ENCODE data around the gene RPH3AL.

The RPH3AL gene

GRCh38 chr17:351875-352420 is 659 bp downstream of the RPH3AL start:
- H3K36me3 ChIP-seq (ENCODE audit: control insufficient read depth in 1 of 2, insufficient read depth in 2 of 2, low read length in 2 of 2): no peaks in the 10 kb centered on the region
- no peaks in the 10 kb centered on the region for H3K79me2 ChIP-seq (ENCODE audit: control insufficient read depth, insufficient read depth, low read length, poor library complexity)
- peaks cover 10% of the 10 kb centered on the region for H3K9me3 ChIP-seq (ENCODE audit: insufficient read depth, low read depth, low read length)
- no peak overlapping the region for H3K4me3 ChIP-seq (ENCODE audit: low read depth, low read length)
- peak overlapping the region; percentile 35 for H3K4me2 ChIP-seq (ENCODE audit: low read length)
- H3K18ac ChIP-seq (ENCODE audit: low read length): peak overlapping the region; percentile 1
- H3K27me3 ChIP-seq (ENCODE audit: insufficient read depth, low read length): no peaks in the 10 kb centered on the region
- H2AFZ ChIP-seq (ENCODE audit: insufficient read depth, low read length, poor library complexity): peak overlapping the region; percentile 20
- H2BK5ac ChIP-seq (ENCODE audit: low read depth, low read length, poor library complexity): peak overlapping the region; percentile 4
- peaks cover 12% of the 10 kb centered on the region for H3K79me1 ChIP-seq (ENCODE audit: low read length)
- no peak overlapping the region for H3K14ac ChIP-seq (ENCODE audit: low read length)
- H2BK120ac ChIP-seq (ENCODE audit: insufficient read depth, low read length, poor library complexity): peak overlapping the region; percentile 14
- H4K12ac ChIP-seq (ENCODE audit: low read depth, low read length): no peak overlapping the region
- no CpG with 5 or more reads among the region's 19 CpGs for WGBS (ENCODE audit: extremely low coverage, insufficient coverage, insufficient read length)
- DNase-seq: no peak
- H4K8ac ChIP-seq (ENCODE audit: low read depth, low read length): peak overlapping the region; percentile 18
- no peak overlapping the region for H3K23ac ChIP-seq (ENCODE audit: low read length)
- H3K4me1 ChIP-seq (ENCODE audit: control insufficient read depth in 1 of 2, insufficient read depth in 2 of 2, low read length in 2 of 2): peaks cover 15 to 20% of the 10 kb centered on the region in 2 experiments
- no peak overlapping the region for H2AK5ac ChIP-seq (ENCODE audit: low read length)
- H4K91ac ChIP-seq (ENCODE audit: low read depth, low read length): peak overlapping the region; percentile 23
- H3K4ac ChIP-seq (ENCODE audit: low read depth, low read length): no peak overlapping the region
- no peak overlapping the region for H3K9ac ChIP-seq (ENCODE audit: low read length)
- H3K27ac ChIP-seq (ENCODE audit: low read depth, low read length): no peak overlapping the region
- no peak overlapping the region for H2BK12ac ChIP-seq (ENCODE audit: low read length)

- peaks cover 15 to 20% of the 10 kb centered on the region in 2 experiments for H3K4me1 ChIP-seq (ENCODE audit: control insufficient read depth in 1 of 2, insufficient read depth in 2 of 2, low read length in 2 of 2)
- no peak overlapping the region for H3K18ac ChIP-seq (ENCODE audit: low read length)
- no peak overlapping the region for H2AFZ ChIP-seq (ENCODE audit: insufficient read depth, low read length, poor library complexity)
- no peak overlapping the region for H4K12ac ChIP-seq (ENCODE audit: low read depth, low read length)
- no peak overlapping the region for H3K23ac ChIP-seq (ENCODE audit: low read length)
- H3K4me2 ChIP-seq (ENCODE audit: low read length): no peak overlapping the region
- H2AK5ac ChIP-seq (ENCODE audit: low read length): no peak overlapping the region
- H3K4ac ChIP-seq (ENCODE audit: low read depth, low read length): no peak overlapping the region
- no peak overlapping the region for H3K27ac ChIP-seq (ENCODE audit: low read depth, low read length)
- 100% methylated on average over 4 of the region's 6 CpGs for WGBS (ENCODE audit: extremely low coverage, insufficient coverage, insufficient read length)
- H4K8ac ChIP-seq (ENCODE audit: low read depth, low read length): no peak overlapping the region
- no peaks in the 10 kb centered on the region for H3K36me3 ChIP-seq (ENCODE audit: control insufficient read depth in 1 of 2, insufficient read depth in 2 of 2, low read length in 2 of 2)
- peaks cover 5% of the 10 kb centered on the region for H3K9me3 ChIP-seq (ENCODE audit: insufficient read depth, low read depth, low read length)
- no peak for DNase-seq
- H3K79me1 ChIP-seq (ENCODE audit: low read length): peaks cover 12% of the 10 kb centered on the region
- no peak overlapping the region for H2BK120ac ChIP-seq (ENCODE audit: insufficient read depth, low read length, poor library complexity)
- no peak overlapping the region for H2BK5ac ChIP-seq (ENCODE audit: low read depth, low read length, poor library complexity)
- H3K27me3 ChIP-seq (ENCODE audit: insufficient read depth, low read length): no peaks in the 10 kb centered on the region
- peak overlapping the region; percentile 64 for H4K91ac ChIP-seq (ENCODE audit: low read depth, low read length)
- no peaks in the 10 kb centered on the region for H3K79me2 ChIP-seq (ENCODE audit: control insufficient read depth, insufficient read depth, low read length, poor library complexity)
- H3K14ac ChIP-seq (ENCODE audit: low read length): peak overlapping the region; percentile 10
- no peak overlapping the region for H3K9ac ChIP-seq (ENCODE audit: low read length)
- H3K4me3 ChIP-seq (ENCODE audit: low read depth, low read length): peak overlapping the region; percentile 16
- no peak overlapping the region for H2BK12ac ChIP-seq (ENCODE audit: low read length)
Observed at GRCh38 chr17:351449-351738, 1.2 kb downstream of the RPH3AL start.

GRCh38 chr17:350706-351448 is 1.7 kb downstream of the RPH3AL start:
- peak overlapping the region; percentile 34 for H2AK5ac ChIP-seq (ENCODE audit: low read length)
- no peaks in the 10 kb centered on the region for H3K27me3 ChIP-seq (ENCODE audit: insufficient read depth, low read length)
- H3K27ac ChIP-seq (ENCODE audit: low read depth, low read length): no peak overlapping the region
- H4K8ac ChIP-seq (ENCODE audit: low read depth, low read length): peak overlapping the region; percentile 56
- WGBS (ENCODE audit: extremely low coverage, insufficient coverage, insufficient read length): no CpG with 5 or more reads among the region's 8 CpGs
- no peak overlapping the region for H3K4ac ChIP-seq (ENCODE audit: low read depth, low read length)
- H3K79me2 ChIP-seq (ENCODE audit: control insufficient read depth, insufficient read depth, low read length, poor library complexity): no peaks in the 10 kb centered on the region
- peaks cover 5% of the 10 kb centered on the region for H3K9me3 ChIP-seq (ENCODE audit: insufficient read depth, low read depth, low read length)
- no peak overlapping the region for H3K4me2 ChIP-seq (ENCODE audit: low read length)
- H2BK12ac ChIP-seq (ENCODE audit: low read length): peak overlapping the region; percentile 37
- H3K4me3 ChIP-seq (ENCODE audit: low read depth, low read length): peak overlapping the region; percentile 16
- H3K23ac ChIP-seq (ENCODE audit: low read length): no peak overlapping the region
- no peak overlapping the region for H2AFZ ChIP-seq (ENCODE audit: insufficient read depth, low read length, poor library complexity)
- no peak overlapping the region for H3K9ac ChIP-seq (ENCODE audit: low read length)
- peak overlapping the region; percentile 40 for H2BK120ac ChIP-seq (ENCODE audit: insufficient read depth, low read length, poor library complexity)
- H3K4me1 ChIP-seq (ENCODE audit: control insufficient read depth in 1 of 2, insufficient read depth in 2 of 2, low read length in 2 of 2): peaks cover 15 to 20% of the 10 kb centered on the region in 2 experiments
- H2BK5ac ChIP-seq (ENCODE audit: low read depth, low read length, poor library complexity): no peak overlapping the region
- H3K18ac ChIP-seq (ENCODE audit: low read length): no peak overlapping the region
- no peaks in the 10 kb centered on the region for H3K36me3 ChIP-seq (ENCODE audit: control insufficient read depth in 1 of 2, insufficient read depth in 2 of 2, low read length in 2 of 2)
- peak overlapping the region; percentile 10 for H3K14ac ChIP-seq (ENCODE audit: low read length)
- H4K12ac ChIP-seq (ENCODE audit: low read depth, low read length): no peak overlapping the region
- peak; percentile 5 to 55 for DNase-seq
- H3K79me1 ChIP-seq (ENCODE audit: low read length): peaks cover 12% of the 10 kb centered on the region
- peak overlapping the region; percentile 64 for H4K91ac ChIP-seq (ENCODE audit: low read depth, low read length)

GRCh38 chr17:349666-350065 is 2.9 kb downstream of the RPH3AL start:
- Histone ChIP-seq H2AFZ (ENCODE audit: insufficient read depth, low read length, poor library complexity) (no peak overlapping the region), H3K27me3 (ENCODE audit: insufficient read depth, low read length) (no peaks in the 10 kb centered on the region), H3K36me3 (ENCODE audit: control insufficient read depth in 1 of 2, insufficient read depth in 2 of 2, low read length in 2 of 2) (no peaks in the 10 kb centered on the region), H3K18ac (ENCODE audit: low read length) (no peak overlapping the region), H3K4me2 (ENCODE audit: low read length) (no peak overlapping the region), H3K23ac (ENCODE audit: low read length) (no peak overlapping the region), H3K14ac (ENCODE audit: low read length) (no peak overlapping the region), H3K4me1 (ENCODE audit: control insufficient read depth in 1 of 2, insufficient read depth in 2 of 2, low read length in 2 of 2) (peaks cover 15 to 20% of the 10 kb centered on the region in 2 experiments), H2BK12ac (ENCODE audit: low read length) (no peak overlapping the region), H2AK5ac (ENCODE audit: low read length) (no peak overlapping the region), H3K27ac (ENCODE audit: low read depth, low read length) (no peak overlapping the region), H3K9me3 (ENCODE audit: insufficient read depth, low read depth, low read length) (no peaks in the 10 kb centered on the region), H3K4me3 (ENCODE audit: low read depth, low read length) (no peak overlapping the region), H4K8ac (ENCODE audit: low read depth, low read length) (no peak overlapping the region), H2BK5ac (ENCODE audit: low read depth, low read length, poor library complexity) (no peak overlapping the region), H3K9ac (ENCODE audit: low read length) (no peak overlapping the region), H3K79me2 (ENCODE audit: control insufficient read depth, insufficient read depth, low read length, poor library complexity) (no peaks in the 10 kb centered on the region), H3K4ac (ENCODE audit: low read depth, low read length) (no peak overlapping the region), H4K91ac (ENCODE audit: low read depth, low read length) (no peak overlapping the region), H4K12ac (ENCODE audit: low read depth, low read length) (no peak overlapping the region), H3K79me1 (ENCODE audit: low read length) (peaks cover 12% of the 10 kb centered on the region), H2BK120ac (ENCODE audit: insufficient read depth, low read length, poor library complexity) (no peak overlapping the region)
- no peak for DNase-seq
- WGBS (ENCODE audit: extremely low coverage, insufficient coverage, insufficient read length): no CpG with 5 or more reads among the region's 3 CpGs

All from trophoblast cell (in vitro differentiated cells and primary cell).